Urinary bladder (tissue), 4 donors: ENCODE measurements around the gene PTPRN2. TPM values are rescaled to one million over a fixed set of nuclear protein-coding genes. Genes with fewer than 3 reads are reported as not detected.
"Not testable (repeated sequence)": the region's sequence is repeated elsewhere in the genome, so short reads cannot be mapped to it uniquely, and the experiment has no call there.

ENCODE experiments used
- DNase-seq: peaks from one replicate; pipeline ENCODE4 v3.0.0-alpha.2; 2015; ENCODE audit errors: extremely low spot score
- H3K27ac ChIP-seq: one replicate; pipeline ENCODE4 v1.5.1; 2013; ENCODE audit warnings: low read depth, mild to moderate bottlenecking, moderate library complexity
- H3K36me3 ChIP-seq: one replicate; pipeline ENCODE4 v1.6.1; 2013; ENCODE audit warnings: mild to moderate bottlenecking, moderate library complexity; ENCODE audit not compliant: insufficient read depth
- H3K4me1 ChIP-seq: one replicate; pipeline ENCODE4 v1.6.1; 2013; ENCODE audit warnings: mild to moderate bottlenecking, moderate library complexity; ENCODE audit not compliant: insufficient read depth
- H3K4me3 ChIP-seq: one replicate; pipeline ENCODE4 v1.5.1; 2013; ENCODE audit warnings: low read depth, low read length
- WGBS: extraction: QIAGEN DNeasy Blood & Tissue Kit; methylation state at CpG from one replicate; pipeline ENCODE4 v1.1.7; 2013; 5-methylcytosine and 5-hydroxymethylcytosine counted together
- polyA plus RNA-seq: library from polyadenylated mRNA; stranded (reverse); fragments of 200-250 nt; gene quantifications from one replicate; pipeline ENCODE4 v1.2.3, GENCODE V29; 2013
- total RNA-seq: library from RNA; depleted of rRNA; stranded (reverse); fragments of >200 nt; gene quantifications from one replicate; pipeline ENCODE4 v1.2.3, GENCODE V29; 2014
- donor health status: healthy with polysubstance abuse.
- donor health status: healthy.

PTPRN2 gene
- total and polyA plus RNA-seq, 2 donors = 2.8 to 4.4 TPM

GRCh38 chr7:157984423-157985163 lies 603.0 kb downstream of the PTPRN2 start:
- H3K4me1 ChIP-seq = no peaks in the 10 kb centered on the region
- H3K27ac ChIP-seq = no peak overlapping the region
- no peak overlapping the region for H3K4me3 ChIP-seq
- no peaks in the 10 kb centered on the region for H3K36me3 ChIP-seq
- no peak for DNase-seq
- WGBS = 84% methylated on average over 23 of the region's 25 CpGs

GRCh38 chr7:157983502-157984422 lies 603.9 kb downstream of the PTPRN2 start:
- 75% methylated on average over 32 of the region's 32 CpGs for WGBS
- DNase-seq = no peak
- no peak overlapping the region for H3K27ac ChIP-seq

GRCh38 chr7:157981778-157982177 lies 605.8 kb downstream of the PTPRN2 start:
- H3K4me3 ChIP-seq = no peak overlapping the region
- H3K27ac ChIP-seq = no peak overlapping the region
- H3K4me1 ChIP-seq = no peaks in the 10 kb centered on the region
- H3K36me3 ChIP-seq = no peaks in the 10 kb centered on the region
- DNase-seq = no peak
- 75% methylated on average over 3 of the region's 5 CpGs for WGBS

More at GRCh38 chr7:157983502-157984422, 603.9 kb downstream of the PTPRN2 start:
- Histone ChIP-seq H3K4me3 (no peak overlapping the region), H3K36me3 (no peaks in the 10 kb centered on the region), H3K4me1 (no peaks in the 10 kb centered on the region)

- Histone ChIP-seq H3K36me3 (no peaks in the 10 kb centered on the region), H3K4me3 (no peak overlapping the region), H3K27ac (no peak overlapping the region), H3K4me1 (no peaks in the 10 kb centered on the region)
- DNase-seq = no peak
- 51% methylated on average over 9 of the region's 9 CpGs for WGBS
These were observed 606.8 kb downstream of the PTPRN2 start for GRCh38 chr7:157980774-157981173.

GRCh38 chr7:157980341-157980731 lies 607.3 kb downstream of the PTPRN2 start:
- not testable (repeated sequence) for H3K4me3 ChIP-seq, H3K36me3 ChIP-seq, H3K27ac ChIP-seq, H3K4me1 ChIP-seq, DNase-seq
- WGBS = 86% methylated on average over 9 of the region's 9 CpGs

- 66% methylated on average over 14 of the region's 14 CpGs for WGBS
- Histone ChIP-seq H3K36me3 (no peaks in the 10 kb centered on the region), H3K4me1 (no peaks in the 10 kb centered on the region), H3K4me3 (no peak overlapping the region), H3K27ac (no peak overlapping the region)
- no peak for DNase-seq
These were observed 607.8 kb downstream of the PTPRN2 start for GRCh38 chr7:157979636-157980340.

GRCh38 chr7:157978766-157979165 lies 608.9 kb downstream of the PTPRN2 start:
- Histone ChIP-seq H3K36me3 (no peaks in the 10 kb centered on the region), H3K4me1 (no peaks in the 10 kb centered on the region), H3K4me3 (no peak overlapping the region), H3K27ac (no peak overlapping the region)
- 82% methylated on average over 12 of the region's 12 CpGs for WGBS
- no peak for DNase-seq

GRCh38 chr7:157977717-157978496 lies 609.7 kb downstream of the PTPRN2 start:
- Histone ChIP-seq H3K4me3 (no peak overlapping the region), H3K4me1 (no peaks in the 10 kb centered on the region), H3K36me3 (no peaks in the 10 kb centered on the region), H3K27ac (no peak overlapping the region)
- WGBS = 79% methylated on average over 20 of the region's 20 CpGs
- DNase-seq = no peak

- H3K27ac ChIP-seq = no peak overlapping the region
- no peaks in the 10 kb centered on the region for H3K36me3 ChIP-seq
- DNase-seq = no peak
- no peak overlapping the region for H3K4me3 ChIP-seq
- H3K4me1 ChIP-seq = no peaks in the 10 kb centered on the region
- WGBS = 88% methylated on average over 5 of the region's 5 CpGs
These were observed 610.3 kb downstream of the PTPRN2 start for GRCh38 chr7:157977306-157977705.

GRCh38 chr7:157976406-157976805 lies 611.2 kb downstream of the PTPRN2 start:
- Histone ChIP-seq H3K36me3 (no peaks in the 10 kb centered on the region), H3K4me3 (no peak overlapping the region), H3K27ac (no peak overlapping the region), H3K4me1 (no peaks in the 10 kb centered on the region)
- DNase-seq = no peak
- 94% methylated on average over 10 of the region's 10 CpGs for WGBS

GRCh38 chr7:157975401-157976372 lies 611.9 kb downstream of the PTPRN2 start:
- H3K4me3 ChIP-seq = no peak overlapping the region
- no peak overlapping the region for H3K27ac ChIP-seq
- no peak for DNase-seq
- 88% methylated on average over 21 of the region's 21 CpGs for WGBS
- no peaks in the 10 kb centered on the region for H3K36me3 ChIP-seq
- no peaks in the 10 kb centered on the region for H3K4me1 ChIP-seq

- no peak for DNase-seq
- no peak overlapping the region for H3K27ac ChIP-seq
- 87% methylated on average over 11 of the region's 11 CpGs for WGBS
- no peaks in the 10 kb centered on the region for H3K36me3 ChIP-seq
- H3K4me3 ChIP-seq = no peak overlapping the region
- H3K4me1 ChIP-seq = no peaks in the 10 kb centered on the region
These were observed 612.9 kb downstream of the PTPRN2 start for GRCh38 chr7:157974678-157975230.
